Astrocyte of the spinal cord (primary cell): ENCODE measurements around the gene IFIT1.
"Not testable (repeated sequence)": the region's sequence is repeated elsewhere in the genome, so short reads cannot be mapped to it uniquely, and the experiment has no call there.

Experiments
- DNase-seq: peaks from one replicate; pipeline ENCODE4 v3.0.0; 2011; ENCODE audit warnings: low read depth, low spot score
- H3K4me3 ChIP-seq: 2 replicates; pipeline ENCODE4 v1.5.1; 2011; ENCODE audit warnings: low read depth, mild to moderate bottlenecking, low read length, moderate library complexity
- CTCF ChIP-seq: IDR thresholded peaks from 2 replicates; pipeline ENCODE4 v1.5.1; 2012; ENCODE audit warnings: low read depth, mild to moderate bottlenecking, low read length, inconsistent platforms
- in situ Hi-C: cut with HindIII; loops from 2 replicates; pipeline ENCODE4 v1.10.0; 2017; ENCODE audit warnings: low sequenced_read_pairs

The IFIT1 gene

GRCh38 chr10:89384474-89385340 is 7.7 kb upstream of the IFIT1 start:
- in situ Hi-C loops, result no loop called here
- H3K4me3 ChIP-seq, result no peak overlapping the region
- no peak for TF ChIP-seq CTCF
- no peak for DNase-seq

GRCh38 chr10:89388806-89389205 is 3.6 kb upstream of the IFIT1 start:
- in situ Hi-C loops, result no loop called here
- no peak for TF ChIP-seq CTCF

GRCh38 chr10:89389254-89389653 is 3.2 kb upstream of the IFIT1 start:
- H3K4me3 ChIP-seq, result no peak overlapping the region
- in situ Hi-C loops, result no loop called here
- peak; percentile 32 for DNase-seq
- TF ChIP-seq CTCF, result peak; percentile 39

More at GRCh38 chr10:89388806-89389205, 3.6 kb upstream of the IFIT1 start:
- DNase-seq, result no peak
- H3K4me3 ChIP-seq, result no peak overlapping the region

GRCh38 chr10:89390476-89391225 is 1.8 kb upstream of the IFIT1 start:
- in situ Hi-C loops, result no loop called here
- no peak for DNase-seq
- TF ChIP-seq CTCF, result no peak
- no peak overlapping the region for H3K4me3 ChIP-seq

GRCh38 chr10:89391226-89391576 is 1.2 kb upstream of the IFIT1 start:
- in situ Hi-C loops, H3K4me3 ChIP-seq, DNase-seq: not testable (repeated sequence)

GRCh38 chr10:89392974-89393373 is 551 bp downstream of the IFIT1 start:
- TF ChIP-seq CTCF, result no peak
- in situ Hi-C loops, result no loop called here
- DNase-seq, result peak; percentile 74
- peak overlapping the region; percentile 71 for H3K4me3 ChIP-seq

- TF ChIP-seq CTCF, result no peak
- in situ Hi-C loops, result no loop called here
- no peak for DNase-seq
- no peak overlapping the region for H3K4me3 ChIP-seq
Observed at GRCh38 chr10:89393898-89394297, 1.5 kb downstream of the IFIT1 start.
